Measurements from ENCODE around the gene NXPE1. TPM values are rescaled to one million over a fixed set of nuclear protein-coding genes. Genes with fewer than 3 reads are reported as not detected.
"Not testable (repeated sequence)": the region's sequence is repeated elsewhere in the genome, so short reads cannot be mapped to it uniquely, and the experiment has no call there.

NXPE1 gene
- total RNA-seq, 1 experiment from 2014 or later = not detected

GRCh38 chr11:114605370-114605769, 45.7 kb upstream of the NXPE1 start:
- POLR2A ChIA-PET (ENCODE audit: unreplicated experiment) = no interaction called here
- Histone ChIP-seq H3K27me3 (ENCODE audit: low read length) (no peaks in the 10 kb centered on the region), H3K27ac (ENCODE audit: low read length) (no peak overlapping the region), H3K4me1 (ENCODE audit: insufficient read depth, low read length) (no peaks in the 10 kb centered on the region), H3K4me2 (ENCODE audit: low read length) (no peak overlapping the region), H3K9ac (ENCODE audit: low read length) (no peak overlapping the region), H3K9me3 (ENCODE audit: low read length) (no peaks in the 10 kb centered on the region; the same call in 1 of the 2 replicates), H2AFZ (ENCODE audit: low read length) (no peak overlapping the region), H3F3A (ENCODE audit: low read length, unreplicated experiment) (no peaks in the 10 kb centered on the region), H3K79me2 (ENCODE audit: low read length) (no peaks in the 10 kb centered on the region), H3K36me3 (ENCODE audit: low read depth, low read length) (no peaks in the 10 kb centered on the region), H3K9me2 (replicated peaks; ENCODE audit: low read length) (no peaks in the 10 kb centered on the region), H3K4me3 (ENCODE audit: low read length) (no peak overlapping the region), H4K20me1 (ENCODE audit: low read length) (no peaks in the 10 kb centered on the region)
- TF ChIP-seq EZH2 (IDR thresholded peaks at IDR 0.05; ENCODE audit: low read length, unreplicated experiment) = no peak
- TF ChIP-seq CTCF (conservative IDR thresholded peaks at IDR 0.05; ENCODE audit: low read depth, low read length) = no peak
- no peak for TF ChIP-seq EZH2phosphoT487 (IDR thresholded peaks at IDR 0.05; ENCODE audit: borderline replicate concordance, low read length)
- CTCF ChIA-PET = no interaction called here
- ATAC-seq (no peak), DNase-seq (no peak)
- BruUV-seq (replicated peaks) = no TSS peak
- intact Hi-C loops (cut with micrococcal nuclease) = no loop called here

- H3K9me2 ChIP-seq (replicated peaks; ENCODE audit: low read length) = no peaks in the 10 kb centered on the region
- no peaks in the 10 kb centered on the region for H3K9me3 ChIP-seq (ENCODE audit: low read length)
- no peaks in the 10 kb centered on the region for H4K20me1 ChIP-seq (ENCODE audit: low read length)
- H3K79me2 ChIP-seq (ENCODE audit: low read length) = no peaks in the 10 kb centered on the region
- DNase-seq (no peak), ATAC-seq (no peak)
- intact Hi-C loops (cut with micrococcal nuclease) = no loop called here
- BruUV-seq (replicated peaks) = no TSS peak
- no peak overlapping the region for H3K27ac ChIP-seq (ENCODE audit: low read length)
- no peaks in the 10 kb centered on the region for H3F3A ChIP-seq (ENCODE audit: low read length, unreplicated experiment)
- H3K4me1 ChIP-seq (ENCODE audit: insufficient read depth, low read length) = no peaks in the 10 kb centered on the region
- no peak overlapping the region for H3K4me3 ChIP-seq (ENCODE audit: low read length)
- H3K9ac ChIP-seq (ENCODE audit: low read length) = no peak overlapping the region
- no peaks in the 10 kb centered on the region for H3K27me3 ChIP-seq (ENCODE audit: low read length)
- no peak for TF ChIP-seq EZH2 (IDR thresholded peaks at IDR 0.05; ENCODE audit: low read length, unreplicated experiment)
- no peak for TF ChIP-seq EZH2phosphoT487 (IDR thresholded peaks at IDR 0.05; ENCODE audit: borderline replicate concordance, low read length)
- TF ChIP-seq CTCF (conservative IDR thresholded peaks at IDR 0.05; ENCODE audit: low read depth, low read length) = no peak
- no peak overlapping the region for H2AFZ ChIP-seq (ENCODE audit: low read length)
- H3K4me2 ChIP-seq (ENCODE audit: low read length) = no peak overlapping the region
- ChIA-PET CTCF (no interaction called here), POLR2A (ENCODE audit: unreplicated experiment) (no interaction called here)
- H3K36me3 ChIP-seq (ENCODE audit: low read depth, low read length) = no peaks in the 10 kb centered on the region
Measured at GRCh38 chr11:114604886-114605285, 45.2 kb upstream of the NXPE1 start.

GRCh38 chr11:114604179-114604813, 44.6 kb upstream of the NXPE1 start:
- no peak for ATAC-seq
- BruUV-seq (replicated peaks) = no TSS peak
- Histone ChIP-seq H3K9ac (ENCODE audit: low read length) (no peak overlapping the region), H2AFZ (ENCODE audit: low read length) (no peak overlapping the region), H3K36me3 (ENCODE audit: low read depth, low read length) (no peaks in the 10 kb centered on the region), H3K27ac (ENCODE audit: low read length) (no peak overlapping the region), H3K4me1 (ENCODE audit: insufficient read depth, low read length) (no peaks in the 10 kb centered on the region), H3F3A (ENCODE audit: low read length, unreplicated experiment) (no peaks in the 10 kb centered on the region), H3K9me3 (ENCODE audit: low read length) (no peaks in the 10 kb centered on the region), H4K20me1 (ENCODE audit: low read length) (no peaks in the 10 kb centered on the region), H3K79me2 (ENCODE audit: low read length) (no peaks in the 10 kb centered on the region), H3K9me2 (replicated peaks; ENCODE audit: low read length) (no peaks in the 10 kb centered on the region), H3K4me2 (ENCODE audit: low read length) (no peak overlapping the region), H3K4me3 (ENCODE audit: low read length) (no peak overlapping the region), H3K27me3 (ENCODE audit: low read length) (no peaks in the 10 kb centered on the region)
- no peak for DNase-seq
- intact Hi-C loops (cut with micrococcal nuclease) = no loop called here
- no peak for TF ChIP-seq CTCF (conservative IDR thresholded peaks at IDR 0.05; ENCODE audit: low read depth, low read length)
- no peak for TF ChIP-seq EZH2 (IDR thresholded peaks at IDR 0.05; ENCODE audit: low read length, unreplicated experiment)
- no peak for TF ChIP-seq EZH2phosphoT487 (IDR thresholded peaks at IDR 0.05; ENCODE audit: borderline replicate concordance, low read length)
- ChIA-PET POLR2A (ENCODE audit: unreplicated experiment) (no interaction called here), CTCF (no interaction called here)

- H3F3A ChIP-seq (ENCODE audit: low read length, unreplicated experiment); H3K9me2 ChIP-seq (replicated peaks; ENCODE audit: low read length); intact Hi-C loops (cut with micrococcal nuclease); DNase-seq; H3K4me1 ChIP-seq (ENCODE audit: insufficient read depth, low read length); H3K27me3 ChIP-seq (ENCODE audit: low read length); H4K20me1 ChIP-seq (ENCODE audit: low read length); H3K4me2 ChIP-seq (ENCODE audit: low read length); H3K36me3 ChIP-seq (ENCODE audit: low read depth, low read length); H3K4me3 ChIP-seq (ENCODE audit: low read length); H2AFZ ChIP-seq (ENCODE audit: low read length); CTCF ChIA-PET; H3K9me3 ChIP-seq (ENCODE audit: low read length); POLR2A ChIA-PET (ENCODE audit: unreplicated experiment); H3K27ac ChIP-seq (ENCODE audit: low read length); H3K79me2 ChIP-seq (ENCODE audit: low read length); BruUV-seq (replicated peaks); H3K9ac ChIP-seq (ENCODE audit: low read length); ATAC-seq: not testable (repeated sequence)
Measured at GRCh38 chr11:114603151-114603550, 43.5 kb upstream of the NXPE1 start.
